ENCODE results near the gene CACFD1.

DNA sequence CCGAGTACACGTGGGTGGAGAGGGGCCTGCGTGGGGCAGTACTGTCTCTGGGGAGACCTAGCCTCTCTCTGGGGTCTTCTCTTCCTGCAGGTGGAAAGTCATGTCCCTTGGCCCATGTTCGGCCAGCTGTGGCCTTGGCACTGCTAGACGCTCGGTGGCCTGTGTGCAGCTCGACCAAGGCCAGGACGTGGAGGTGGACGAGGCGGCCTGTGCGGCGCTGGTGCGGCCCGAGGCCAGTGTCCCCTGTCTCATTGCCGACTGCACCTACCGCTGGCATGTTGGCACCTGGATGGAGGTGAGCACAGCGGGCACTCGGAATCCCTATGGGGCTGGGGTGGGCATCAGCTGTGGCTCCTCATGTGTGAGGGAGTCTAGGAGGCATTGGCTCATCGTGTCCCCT lies 5.5 kb upstream of the CACFD1 start:
- TF ChIP-seq AFF4 (CRISPR knock-in tag; IDR thresholded peaks at IDR 0.05; ENCODE audit: borderline replicate concordance) (no peak), HMGXB4 (CRISPR knock-in tag; IDR thresholded peaks at IDR 0.05) (no peak)

All from WTC11 (cell line).